Left ventricle myocardium inferior (tissue), 1 donor: ENCODE results near the gene WBP11. TPM values are rescaled to one million over a fixed set of nuclear protein-coding genes. Genes with fewer than 3 reads are reported as not detected.
A peak's percentile ranks its signal among the peaks of the same experiment; 100 is the strongest.

Experiments
- DNase-seq: peaks from one replicate; pipeline ENCODE4 v3.0.0-alpha.2; 2020
- H3K27ac ChIP-seq: fragments of 200-600 bp; replicated peaks from 2 replicates; pipeline ENCODE4 v1.8.0; 2021
- H3K27me3 ChIP-seq: fragments of 200-600 bp; 2 replicates; pipeline ENCODE4 v1.8.0; 2021; ENCODE audit warnings: low read depth
- H3K36me3 ChIP-seq: fragments of 200-600 bp; 2 replicates; pipeline ENCODE4 v1.8.0; 2021
- H3K4me1 ChIP-seq: fragments of 200-600 bp; 2 replicates; pipeline ENCODE4 v1.8.0; 2021
- H3K4me3 ChIP-seq: fragments of 200-600 bp; 2 replicates; pipeline ENCODE4 v1.8.0; 2021; ENCODE audit warnings: mild to moderate bottlenecking, moderate library complexity
- H3K9me3 ChIP-seq: fragments of 200-600 bp; replicated peaks from 2 replicates; pipeline ENCODE4 v1.8.0; 2021
- intact Hi-C: fragments of 100-400 bp; cut with micrococcal nuclease; formaldehyde crosslinking; loops from one replicate; pipeline ENCODE4 v1.11.0; 2022
- total RNA-seq: library from RNA; stranded (reverse); fragmentation: NEBNext Ultra II Directional; extraction: Animal tissue kit (Norgen Biotek cat#: 25700); gene quantifications from one replicate; pipeline ENCODE4 v1.2.1, GENCODE V29; 2021
- TF ChIP-seq, protein P1 (sequence below): fragments of 200-600 bp; IDR thresholded peaks from 2 replicates; pipeline ENCODE4 v1.8.0; 2021; ENCODE audit warnings: antibody characterized with exemption, mild to moderate bottlenecking, borderline replicate concordance
- donor health status: DM: no; HTN: yes; CAD: no; lungs with severe emphysema.

Gene WBP11
- total RNA-seq, 1 donor from 2014 or later: 49.7 TPM

DNA sequence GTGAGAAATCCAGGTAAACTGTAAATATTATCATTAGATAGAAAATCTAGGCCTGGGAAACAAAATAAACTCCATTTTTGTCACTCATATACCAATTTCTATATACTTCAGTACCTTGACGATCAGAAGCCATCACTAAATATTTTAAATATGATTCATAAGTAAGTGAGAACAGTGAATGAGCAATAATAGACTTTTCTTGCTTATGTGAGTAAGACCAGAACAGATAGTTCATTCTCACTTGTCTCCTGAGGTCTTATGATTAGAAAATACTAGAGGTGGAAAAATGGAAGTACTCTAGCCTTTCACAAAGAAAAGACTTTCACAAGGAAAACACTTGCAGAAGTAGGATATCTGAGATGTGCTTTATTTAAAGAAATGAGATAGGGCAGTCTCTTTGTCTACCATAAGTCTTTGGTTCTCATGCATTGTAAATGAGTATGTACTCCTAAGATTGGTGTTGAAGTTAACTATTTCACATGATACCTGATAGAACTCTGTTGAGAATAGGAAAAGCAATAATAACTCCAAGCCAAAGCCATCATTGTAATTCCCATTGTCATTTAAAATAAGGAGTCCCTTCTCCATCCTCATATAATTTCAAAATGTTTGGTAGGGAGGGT lies 20.8 kb upstream of the WBP11 start:
- Histone ChIP-seq H3K27me3 (no peaks in the 10 kb centered on the region), H3K36me3 (no peaks in the 10 kb centered on the region), H3K27ac (no peak overlapping the region), H3K9me3 (no peaks in the 10 kb centered on the region), H3K4me1 (peaks cover 15% of the 10 kb centered on the region), H3K4me3 (no peak overlapping the region)
- TF ChIP-seq, protein P1, sequence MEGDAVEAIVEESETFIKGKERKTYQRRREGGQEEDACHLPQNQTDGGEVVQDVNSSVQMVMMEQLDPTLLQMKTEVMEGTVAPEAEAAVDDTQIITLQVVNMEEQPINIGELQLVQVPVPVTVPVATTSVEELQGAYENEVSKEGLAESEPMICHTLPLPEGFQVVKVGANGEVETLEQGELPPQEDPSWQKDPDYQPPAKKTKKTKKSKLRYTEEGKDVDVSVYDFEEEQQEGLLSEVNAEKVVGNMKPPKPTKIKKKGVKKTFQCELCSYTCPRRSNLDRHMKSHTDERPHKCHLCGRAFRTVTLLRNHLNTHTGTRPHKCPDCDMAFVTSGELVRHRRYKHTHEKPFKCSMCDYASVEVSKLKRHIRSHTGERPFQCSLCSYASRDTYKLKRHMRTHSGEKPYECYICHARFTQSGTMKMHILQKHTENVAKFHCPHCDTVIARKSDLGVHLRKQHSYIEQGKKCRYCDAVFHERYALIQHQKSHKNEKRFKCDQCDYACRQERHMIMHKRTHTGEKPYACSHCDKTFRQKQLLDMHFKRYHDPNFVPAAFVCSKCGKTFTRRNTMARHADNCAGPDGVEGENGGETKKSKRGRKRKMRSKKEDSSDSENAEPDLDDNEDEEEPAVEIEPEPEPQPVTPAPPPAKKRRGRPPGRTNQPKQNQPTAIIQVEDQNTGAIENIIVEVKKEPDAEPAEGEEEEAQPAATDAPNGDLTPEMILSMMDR: no peak
- no peak for DNase-seq
- intact Hi-C loops: no loop called here

DNA sequence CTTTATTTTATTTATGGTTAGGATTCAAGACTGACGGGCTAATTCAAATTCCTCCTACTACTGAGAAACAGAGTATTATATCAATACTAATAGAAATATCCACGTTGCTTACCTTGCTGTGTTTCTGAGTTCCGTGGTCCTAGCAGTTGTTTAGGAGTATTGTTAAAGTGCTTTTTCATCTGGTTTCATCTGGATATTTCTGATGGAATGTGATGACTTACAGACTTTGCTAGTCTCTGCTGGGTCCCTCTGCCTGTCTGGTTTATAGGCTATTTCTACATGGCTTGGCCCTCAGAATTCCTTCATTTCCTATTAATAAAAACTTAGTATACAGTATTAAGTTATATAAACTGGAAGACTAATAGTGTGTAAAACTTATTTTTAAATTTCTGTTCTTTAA lies 10.7 kb upstream of the WBP11 start, which contains the start of gene SMCO3:
TSS of gene SMCO3 (minus strand) at position 169 of the 400 bp plus-strand sequence. CDS start 7,502 bp downstream, outside the sequence.
- no peaks in the 10 kb centered on the region for H3K36me3 ChIP-seq
- TF ChIP-seq, protein P1: no peak
- no peaks in the 10 kb centered on the region for H3K27me3 ChIP-seq
- intact Hi-C loops: no loop called here
- H3K4me3 ChIP-seq: no peak within 1 kb of the TSS
- H3K9me3 ChIP-seq: no peaks in the 10 kb centered on the region
- H3K27ac ChIP-seq: no peak within 1 kb of the TSS
- DNase-seq: no peak
- H3K4me1 ChIP-seq: no peaks in the 10 kb centered on the region

DNA sequence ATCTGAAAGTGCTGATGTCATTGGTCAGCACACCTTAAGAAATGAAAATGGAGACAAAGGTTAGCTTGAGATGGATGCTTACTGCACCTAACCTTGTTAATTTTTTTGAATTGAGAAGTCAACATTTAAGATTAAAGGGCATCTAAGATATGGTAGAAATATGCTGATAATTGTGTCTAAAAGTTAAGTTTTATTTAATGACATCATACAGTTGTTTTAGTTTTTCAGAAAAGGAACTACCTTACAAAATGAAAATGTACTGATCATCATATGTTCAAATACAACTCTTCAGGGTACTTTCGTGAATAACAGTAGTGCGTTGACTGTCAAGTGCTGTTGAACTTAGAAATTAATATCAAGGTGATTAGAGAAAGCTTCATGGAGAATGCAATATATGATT lies 8.2 kb upstream of the WBP11 start:
- TF ChIP-seq, protein P1: no peak
- no peaks in the 10 kb centered on the region for H3K4me1 ChIP-seq
- DNase-seq: no peak
- H3K27ac ChIP-seq: no peak overlapping the region
- H3K9me3 ChIP-seq: no peaks in the 10 kb centered on the region
- H3K36me3 ChIP-seq: no peaks in the 10 kb centered on the region
- intact Hi-C loops: no loop called here
- no peak overlapping the region for H3K4me3 ChIP-seq
- H3K27me3 ChIP-seq: no peaks in the 10 kb centered on the region

DNA sequence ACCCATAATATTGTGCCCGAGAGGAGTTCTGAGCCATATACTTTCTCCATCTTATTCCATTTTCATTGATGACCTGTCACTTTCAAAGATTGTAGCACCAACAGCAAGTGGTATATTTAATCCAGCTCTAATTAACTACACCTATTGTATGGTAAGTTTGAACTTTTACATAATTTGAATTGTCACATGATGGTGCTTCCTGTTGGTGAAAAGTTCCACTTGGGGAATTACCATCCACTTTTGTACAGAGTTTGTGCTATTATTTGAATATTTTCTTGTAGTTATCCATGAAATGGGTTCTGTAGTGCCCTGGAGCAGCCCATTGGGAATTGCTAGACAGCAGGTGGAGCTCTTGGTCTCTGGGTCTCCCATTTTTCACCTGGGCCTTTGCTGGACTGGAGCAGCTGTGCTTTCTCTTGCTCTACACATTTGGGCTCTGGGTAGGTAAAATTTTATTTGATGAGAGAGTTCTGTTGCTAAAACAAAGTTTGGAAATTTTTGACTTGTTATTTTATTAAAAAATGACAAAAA lies 7.7 kb upstream of the WBP11 start:
- no peak overlapping the region for H3K4me3 ChIP-seq
- intact Hi-C loops: no loop called here
- TF ChIP-seq, protein P1: peak; percentile 56
- no peaks in the 10 kb centered on the region for H3K4me1 ChIP-seq
- no peaks in the 10 kb centered on the region for H3K9me3 ChIP-seq
- H3K36me3 ChIP-seq: no peaks in the 10 kb centered on the region
- no peak for DNase-seq
- no peaks in the 10 kb centered on the region for H3K27me3 ChIP-seq
- no peak overlapping the region for H3K27ac ChIP-seq

DNA sequence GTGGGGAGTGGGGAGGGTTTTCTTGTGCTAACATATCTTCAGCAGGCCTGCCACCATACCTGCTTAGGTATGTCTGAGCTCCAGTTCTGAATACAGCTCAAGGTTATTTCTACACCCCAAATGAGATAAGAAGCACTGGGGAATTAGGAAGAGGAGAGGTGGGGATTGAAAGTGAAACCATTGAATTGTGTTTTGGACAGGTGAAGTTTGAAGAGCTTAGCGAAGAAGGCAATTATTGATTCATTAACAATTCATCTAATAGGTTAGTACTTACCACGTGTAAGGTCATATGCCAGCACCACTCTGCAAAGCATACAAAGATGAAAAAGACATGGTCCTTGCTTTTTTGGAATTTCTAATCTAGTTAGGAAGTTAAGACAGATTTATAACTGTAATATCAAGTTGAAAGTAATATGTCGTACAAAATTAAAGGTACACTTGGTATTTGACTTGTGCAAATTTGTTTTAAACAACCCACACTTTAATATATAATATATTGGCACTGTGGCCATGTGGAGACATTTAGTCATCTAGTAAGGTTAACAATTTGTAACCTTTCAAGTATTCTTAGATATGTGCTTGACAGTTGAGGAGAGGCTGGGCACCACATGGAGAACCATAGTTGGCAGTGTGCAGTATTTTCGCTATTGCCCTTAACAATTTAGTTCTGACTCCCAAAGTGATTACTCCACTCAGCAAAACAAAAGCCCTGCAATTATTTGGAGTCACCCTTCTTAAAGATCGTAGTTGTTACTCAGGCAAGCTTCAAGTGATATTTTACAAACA lies 7.1 kb upstream of the WBP11 start:
- intact Hi-C loops: no loop called here
- Histone ChIP-seq H3K27ac (no peak overlapping the region), H3K27me3 (no peaks in the 10 kb centered on the region), H3K4me1 (no peaks in the 10 kb centered on the region), H3K9me3 (no peaks in the 10 kb centered on the region), H3K4me3 (no peak overlapping the region), H3K36me3 (no peaks in the 10 kb centered on the region)
- TF ChIP-seq, protein P1: no peak
- DNase-seq: no peak
